ENCODE results near the gene SLC26A1. TPM values are rescaled to one million over a fixed set of nuclear protein-coding genes. Genes with fewer than 3 reads are reported as not detected.

The SLC26A1 gene
- total and polyA plus RNA-seq, 2 of the 13 experiments (the other 11 are each of a cell fraction or from before 2014, with no cell fraction given), result 5.4 to 22.9 TPM

DNA sequence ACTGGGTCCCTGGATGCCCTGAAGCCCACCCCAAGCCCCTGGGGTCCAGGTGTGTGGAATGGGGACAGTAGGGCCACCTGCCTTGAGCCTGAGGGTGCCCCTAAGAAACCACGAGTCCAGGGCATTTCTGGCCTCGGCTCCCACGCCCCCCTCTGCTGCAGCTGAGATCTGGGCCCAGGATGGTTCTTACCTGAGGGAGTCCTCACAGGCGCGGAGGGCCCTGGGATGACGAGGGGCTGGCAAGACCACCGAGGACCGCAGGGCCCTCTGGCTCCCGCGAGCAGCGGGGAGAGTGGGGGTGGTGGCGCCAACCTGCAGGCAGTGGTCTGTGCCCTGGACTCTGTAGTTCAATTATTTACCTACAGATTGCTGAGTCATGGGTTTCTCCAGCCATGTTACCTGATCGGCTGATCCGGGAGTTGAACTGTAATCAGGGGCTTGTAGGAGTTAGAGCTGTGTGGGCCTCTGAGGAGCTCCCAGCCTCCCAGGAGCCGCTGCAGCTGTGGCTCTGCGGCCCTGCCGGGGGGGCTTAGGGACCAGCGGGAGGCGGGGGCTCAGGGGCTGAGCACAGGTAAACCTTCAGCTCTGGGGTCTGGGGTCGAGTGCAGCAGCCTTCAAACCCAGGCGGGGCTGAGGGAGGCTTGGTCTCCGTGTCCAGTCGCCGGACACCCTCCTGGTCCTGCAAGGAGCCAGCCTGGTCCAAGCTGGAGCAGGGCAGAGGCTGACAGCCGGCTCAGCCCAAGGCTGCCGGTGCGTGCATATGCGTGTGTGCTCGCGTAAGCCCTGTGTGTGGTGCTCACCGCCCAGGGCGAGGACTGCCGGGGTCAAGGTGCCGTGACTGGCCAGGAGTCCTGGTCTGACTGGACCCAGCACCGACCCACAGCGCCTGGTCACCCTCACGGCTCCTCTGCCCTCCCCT is at the start of gene SLC26A1 (continued):
- no peak for TF ChIP-seq ZNF335 (CRISPR knock-in tag; IDR thresholded peaks at IDR 0.05)
- peak; percentile 75; the same call in 1 of the 2 replicates for TF ChIP-seq ZNF274 (CRISPR knock-in tag; IDR thresholded peaks at IDR 0.05)
- no peak; the same call in 1 of the 2 replicates for TF ChIP-seq NFKBIZ (CRISPR knock-in tag; IDR thresholded peaks at IDR 0.05)
- peak; percentile 92 for TF ChIP-seq ZNF263 (CRISPR knock-in tag; IDR thresholded peaks at IDR 0.05)
- no peak for TF ChIP-seq MBNL3 (CRISPR knock-in tag; conservative IDR thresholded peaks at IDR 0.05)
- no peak for TF ChIP-seq HIVEP1 (CRISPR knock-in tag; IDR thresholded peaks at IDR 0.05)
- TF ChIP-seq ZNF7 (CRISPR knock-in tag; IDR thresholded peaks at IDR 0.05), result peak; percentile 28; the same call in 1 of the 2 replicates
- TF ChIP-seq RBFOX2 (IDR thresholded peaks at IDR 0.05; ENCODE audit: low read depth, low read length), result peak; percentile 78
- TF ChIP-seq ZSCAN30 (CRISPR knock-in tag; IDR thresholded peaks at IDR 0.05), result no peak
- no peak for TF ChIP-seq TCF12 (IDR thresholded peaks at IDR 0.05)
- no peak for TF ChIP-seq TCF12 (CRISPR knock-in tag; IDR thresholded peaks at IDR 0.05)
- TF ChIP-seq, protein P1, sequence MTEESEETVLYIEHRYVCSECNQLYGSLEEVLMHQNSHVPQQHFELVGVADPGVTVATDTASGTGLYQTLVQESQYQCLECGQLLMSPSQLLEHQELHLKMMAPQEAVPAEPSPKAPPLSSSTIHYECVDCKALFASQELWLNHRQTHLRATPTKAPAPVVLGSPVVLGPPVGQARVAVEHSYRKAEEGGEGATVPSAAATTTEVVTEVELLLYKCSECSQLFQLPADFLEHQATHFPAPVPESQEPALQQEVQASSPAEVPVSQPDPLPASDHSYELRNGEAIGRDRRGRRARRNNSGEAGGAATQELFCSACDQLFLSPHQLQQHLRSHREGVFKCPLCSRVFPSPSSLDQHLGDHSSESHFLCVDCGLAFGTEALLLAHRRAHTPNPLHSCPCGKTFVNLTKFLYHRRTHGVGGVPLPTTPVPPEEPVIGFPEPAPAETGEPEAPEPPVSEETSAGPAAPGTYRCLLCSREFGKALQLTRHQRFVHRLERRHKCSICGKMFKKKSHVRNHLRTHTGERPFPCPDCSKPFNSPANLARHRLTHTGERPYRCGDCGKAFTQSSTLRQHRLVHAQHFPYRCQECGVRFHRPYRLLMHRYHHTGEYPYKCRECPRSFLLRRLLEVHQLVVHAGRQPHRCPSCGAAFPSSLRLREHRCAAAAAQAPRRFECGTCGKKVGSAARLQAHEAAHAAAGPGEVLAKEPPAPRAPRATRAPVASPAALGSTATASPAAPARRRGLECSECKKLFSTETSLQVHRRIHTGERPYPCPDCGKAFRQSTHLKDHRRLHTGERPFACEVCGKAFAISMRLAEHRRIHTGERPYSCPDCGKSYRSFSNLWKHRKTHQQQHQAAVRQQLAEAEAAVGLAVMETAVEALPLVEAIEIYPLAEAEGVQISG (CRISPR knock-in tag; IDR thresholded peaks at IDR 0.05), result peak; percentile 44
- no peak; the same call in 1 of the 2 replicates for TF ChIP-seq REPIN1 (CRISPR knock-in tag; IDR thresholded peaks at IDR 0.05; ENCODE audit: borderline replicate concordance, low read depth)
- TF ChIP-seq, protein P2, sequence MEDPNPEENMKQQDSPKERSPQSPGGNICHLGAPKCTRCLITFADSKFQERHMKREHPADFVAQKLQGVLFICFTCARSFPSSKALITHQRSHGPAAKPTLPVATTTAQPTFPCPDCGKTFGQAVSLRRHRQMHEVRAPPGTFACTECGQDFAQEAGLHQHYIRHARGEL (CRISPR knock-in tag; IDR thresholded peaks at IDR 0.05), result no peak
- peak; percentile 66 for TF ChIP-seq ZNF296 (CRISPR knock-in tag; conservative IDR thresholded peaks at IDR 0.05)
- no peak; the same call in none of the 2 replicates for TF ChIP-seq ZNF501 (CRISPR knock-in tag; IDR thresholded peaks at IDR 0.05)
- 0 out of 2 replicates have a peak, but pooled peaks have one; percentile 42 for TF ChIP-seq SNAI1 (CRISPR knock-in tag; IDR thresholded peaks at IDR 0.05; ENCODE audit: borderline replicate concordance)
- no peak for TF ChIP-seq ZNF570 (CRISPR knock-in tag; IDR thresholded peaks at IDR 0.05; ENCODE audit: borderline replicate concordance)
- 0 out of 2 replicates have a peak, but pooled peaks have one; percentile 14 for TF ChIP-seq ZNF430 (CRISPR knock-in tag; IDR thresholded peaks at IDR 0.05)
- 0 out of 2 replicates have a peak, but pooled peaks have one; percentile 31 for TF ChIP-seq ZNF772 (CRISPR knock-in tag; IDR thresholded peaks at IDR 0.05)
- TF ChIP-seq GTF2F1 (IDR thresholded peaks at IDR 0.05; ENCODE audit: low read length), result no peak
- peak; percentile 52 for TF ChIP-seq YEATS4 (CRISPR knock-in tag; IDR thresholded peaks at IDR 0.05; ENCODE audit: borderline replicate concordance)
- TF ChIP-seq, protein P3, sequence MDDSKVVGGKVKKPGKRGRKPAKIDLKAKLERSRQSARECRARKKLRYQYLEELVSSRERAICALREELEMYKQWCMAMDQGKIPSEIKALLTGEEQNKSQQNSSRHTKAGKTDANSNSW (CRISPR knock-in tag; IDR thresholded peaks at IDR 0.05; ENCODE audit: borderline replicate concordance), result peak; percentile 94
- 0 out of 2 replicates have a peak, but pooled peaks have one; percentile 22 for TF ChIP-seq ZSCAN25 (CRISPR knock-in tag; IDR thresholded peaks at IDR 0.05)
- TF ChIP-seq ZNF180 (CRISPR knock-in tag; IDR thresholded peaks at IDR 0.05; ENCODE audit: borderline replicate concordance, low read depth), result no peak
- TF ChIP-seq, protein P4, sequence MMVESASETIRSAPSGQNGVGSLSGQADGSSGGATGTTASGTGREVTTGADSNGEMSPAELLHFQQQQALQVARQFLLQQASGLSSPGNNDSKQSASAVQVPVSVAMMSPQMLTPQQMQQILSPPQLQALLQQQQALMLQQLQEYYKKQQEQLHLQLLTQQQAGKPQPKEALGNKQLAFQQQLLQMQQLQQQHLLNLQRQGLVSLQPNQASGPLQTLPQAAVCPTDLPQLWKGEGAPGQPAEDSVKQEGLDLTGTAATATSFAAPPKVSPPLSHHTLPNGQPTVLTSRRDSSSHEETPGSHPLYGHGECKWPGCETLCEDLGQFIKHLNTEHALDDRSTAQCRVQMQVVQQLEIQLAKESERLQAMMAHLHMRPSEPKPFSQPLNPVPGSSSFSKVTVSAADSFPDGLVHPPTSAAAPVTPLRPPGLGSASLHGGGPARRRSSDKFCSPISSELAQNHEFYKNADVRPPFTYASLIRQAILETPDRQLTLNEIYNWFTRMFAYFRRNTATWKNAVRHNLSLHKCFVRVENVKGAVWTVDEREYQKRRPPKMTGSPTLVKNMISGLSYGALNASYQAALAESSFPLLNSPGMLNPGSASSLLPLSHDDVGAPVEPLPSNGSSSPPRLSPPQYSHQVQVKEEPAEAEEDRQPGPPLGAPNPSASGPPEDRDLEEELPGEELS (CRISPR knock-in tag; IDR thresholded peaks at IDR 0.05), result peak; percentile 50

Data from HepG2 (cell line).